Uterus (tissue), 2 donors: ENCODE data around the gene POTEF.
"Not testable (repeated sequence)": the region's sequence is repeated elsewhere in the genome, so short reads cannot be mapped to it uniquely, and the experiment has no call there.

Experiments used
- CTCF ChIP-seq, 4 experiments: fragments of 200-600 bp in 2 of 4; fragments of 450-650 bp in 2 of 4; sonication (generic) in 2 of 4; IDR thresholded peaks; one replicate each; pipeline ENCODE4 v1.5.1; 2016 to 2019; ENCODE audit warnings: antibody characterized with exemption in 4 of 4, mild to moderate bottlenecking in 2 of 4, moderate library complexity in 1 of 4
- POLR2A ChIP-seq, 2 donors: fragments of 450-650 bp; IDR thresholded peaks; one replicate each; pipeline ENCODE4 v1.6.1; 2016; ENCODE audit warnings: antibody characterized with exemption in 2 of 2, mild to moderate bottlenecking in 1 of 2, moderate library complexity in 1 of 2

GRCh38 chr2:130120924-130121323 is 8.1 kb downstream of the POTEF start:
- TF ChIP-seq POLR2A, CTCF (IDR thresholded peaks at IDR 0.05): not testable (repeated sequence)
